ENCODE data around the gene PPP6C. TPM values are rescaled to one million over a fixed set of nuclear protein-coding genes. Genes with fewer than 3 reads are reported as not detected.
A peak's percentile ranks its signal among the peaks of the same experiment; 100 is the strongest.
"Not testable (repeated sequence)": the region's sequence is repeated elsewhere in the genome, so short reads cannot be mapped to it uniquely, and the experiment has no call there.

Gene PPP6C
- total RNA-seq (19.9 TPM), polyA plus RNA-seq (20.8 TPM)

DNA sequence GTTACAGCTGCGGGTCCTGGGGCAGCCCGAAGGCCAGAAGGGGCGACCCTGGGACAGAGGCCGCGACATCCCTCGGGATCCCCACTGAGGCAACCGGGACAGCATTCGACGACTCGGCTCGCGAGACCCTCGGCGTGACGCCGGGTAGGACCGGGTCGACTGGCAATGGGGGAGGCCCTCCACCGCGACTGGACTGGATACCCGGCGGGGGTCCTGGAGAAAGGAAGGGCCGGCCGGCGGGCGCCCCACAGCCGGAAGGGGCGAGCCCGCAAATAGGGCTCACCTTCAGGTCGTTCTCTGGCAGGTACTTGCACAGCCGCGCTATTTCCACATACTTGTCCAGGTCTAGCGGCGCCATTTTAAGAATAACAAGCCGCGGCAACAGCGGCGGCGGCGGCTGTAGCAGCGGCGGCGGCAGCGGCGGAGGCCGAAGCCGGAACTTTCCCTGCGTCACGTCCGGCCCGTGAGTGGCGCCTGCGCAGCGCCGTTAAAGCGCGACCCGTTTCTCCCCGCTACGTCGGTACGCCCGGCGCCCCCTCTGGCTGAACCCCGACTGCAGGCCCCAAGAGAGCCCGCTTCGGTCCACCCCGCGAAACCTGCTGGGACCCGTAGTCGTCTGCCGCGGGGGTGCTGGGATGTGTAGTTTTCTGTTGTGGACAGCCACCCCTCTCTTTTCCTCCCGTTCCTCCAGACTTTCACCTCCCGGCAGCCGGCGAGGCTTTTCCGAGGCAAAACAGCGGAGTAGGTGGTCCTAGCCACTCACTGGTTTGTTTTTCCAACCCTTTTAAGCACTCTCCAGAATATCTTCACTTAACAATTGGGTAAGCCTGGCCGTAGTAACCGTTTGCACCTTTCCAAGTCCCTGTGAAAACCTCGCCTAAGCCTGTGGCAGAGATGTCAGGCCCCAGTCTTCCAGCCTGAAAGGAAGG, at the start of gene PPP6C:
PPP6C (minus strand) TSS at position 443 of the 929 bp plus-strand sequence; CDS start at position 358, 85 bp downstream.
- DNase-seq (ENCODE audit: extremely low spot score) = peak; percentile 90
- Histone ChIP-seq H3K36me3 (ENCODE audit: insufficient read depth) (no peaks in the 10 kb centered on the region), H3K4me1 (ENCODE audit: insufficient read depth) (no peaks in the 10 kb centered on the region), H3K4me3 (ENCODE audit: low read depth, low read length) (peak within 1 kb of the TSS; percentile 96), H3K27ac (ENCODE audit: low read depth) (peak within 1 kb of the TSS; percentile 95)
- under 1% methylated on average over 82 of the region's 82 CpGs for WGBS

DNA sequence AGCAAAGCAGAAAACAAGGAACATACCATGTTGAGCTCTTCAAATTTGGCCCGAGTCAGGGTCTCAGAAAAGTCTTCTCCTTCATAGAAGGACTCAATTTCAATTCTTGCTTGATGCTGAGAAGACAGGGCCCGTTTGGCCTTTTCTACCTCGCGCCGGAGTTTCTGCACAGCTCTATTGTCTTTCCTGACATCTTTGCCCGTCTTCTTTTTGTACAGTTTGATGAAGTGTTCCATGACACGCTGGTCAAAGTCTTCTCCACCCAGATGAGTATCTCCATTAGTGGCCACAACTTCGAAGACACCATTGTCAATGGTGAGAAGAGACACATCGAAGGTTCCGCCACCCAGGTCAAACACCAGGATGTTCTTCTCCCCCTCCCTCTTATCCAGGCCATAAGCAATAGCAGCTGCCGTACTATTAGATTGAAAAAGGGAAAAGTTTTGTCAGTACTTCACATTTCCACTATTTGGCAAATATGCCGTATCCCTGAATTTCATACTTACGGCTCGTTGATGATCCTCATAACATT, 49.4 kb upstream of the PPP6C start:
- H3K4me1 ChIP-seq (ENCODE audit: insufficient read depth) = no peaks in the 10 kb centered on the region
- DNase-seq (ENCODE audit: extremely low spot score) = no peak
- H3K27ac ChIP-seq (ENCODE audit: low read depth) = no peak overlapping the region
- WGBS = 91% methylated on average over 14 of the region's 14 CpGs
- H3K4me3 ChIP-seq (ENCODE audit: low read depth, low read length) = no peak overlapping the region
- H3K36me3 ChIP-seq (ENCODE audit: insufficient read depth) = no peaks in the 10 kb centered on the region

DNA sequence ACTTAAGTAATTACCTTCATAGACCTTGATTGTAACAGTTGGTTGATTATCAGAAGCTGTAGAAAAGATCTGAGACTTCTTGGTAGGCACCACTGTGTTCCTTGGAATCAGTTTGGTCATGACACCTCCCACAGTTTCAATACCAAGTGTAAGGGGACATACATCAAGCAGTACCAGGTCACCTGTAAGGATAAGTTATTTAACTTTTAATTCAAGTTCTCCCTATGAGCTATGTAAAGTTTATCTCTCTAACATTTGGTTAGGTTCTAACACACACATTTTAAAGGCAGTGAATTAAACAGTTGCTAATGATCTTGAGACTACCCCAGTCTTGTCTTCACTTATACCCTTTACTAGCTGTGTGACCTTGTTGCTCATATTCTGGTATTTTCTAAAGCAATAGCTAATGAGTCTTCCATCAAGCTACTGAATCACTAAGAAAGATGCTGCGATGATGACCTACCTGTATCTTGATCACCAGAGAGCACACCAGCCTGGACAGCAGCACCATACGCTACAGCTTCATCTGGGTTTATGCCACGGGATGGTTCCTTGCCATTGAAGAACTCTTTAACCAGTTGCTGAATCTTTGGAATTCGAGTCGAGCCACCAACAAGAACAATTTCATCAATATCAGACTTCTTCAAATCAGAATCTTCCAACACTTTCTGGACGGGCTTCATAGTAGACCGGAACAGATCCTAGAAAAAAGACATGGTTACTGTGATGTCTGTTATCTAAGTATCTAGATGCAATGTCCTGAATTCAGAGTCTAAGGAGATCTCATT, 48.7 kb upstream of the PPP6C start:
- Histone ChIP-seq H3K27ac (ENCODE audit: low read depth) (no peak overlapping the region), H3K4me3 (ENCODE audit: low read depth, low read length) (no peak overlapping the region), H3K4me1 (ENCODE audit: insufficient read depth) (no peaks in the 10 kb centered on the region), H3K36me3 (ENCODE audit: insufficient read depth) (no peaks in the 10 kb centered on the region)
- 87% methylated on average over 7 of the region's 7 CpGs for WGBS
- no peak for DNase-seq (ENCODE audit: extremely low spot score)

DNA sequence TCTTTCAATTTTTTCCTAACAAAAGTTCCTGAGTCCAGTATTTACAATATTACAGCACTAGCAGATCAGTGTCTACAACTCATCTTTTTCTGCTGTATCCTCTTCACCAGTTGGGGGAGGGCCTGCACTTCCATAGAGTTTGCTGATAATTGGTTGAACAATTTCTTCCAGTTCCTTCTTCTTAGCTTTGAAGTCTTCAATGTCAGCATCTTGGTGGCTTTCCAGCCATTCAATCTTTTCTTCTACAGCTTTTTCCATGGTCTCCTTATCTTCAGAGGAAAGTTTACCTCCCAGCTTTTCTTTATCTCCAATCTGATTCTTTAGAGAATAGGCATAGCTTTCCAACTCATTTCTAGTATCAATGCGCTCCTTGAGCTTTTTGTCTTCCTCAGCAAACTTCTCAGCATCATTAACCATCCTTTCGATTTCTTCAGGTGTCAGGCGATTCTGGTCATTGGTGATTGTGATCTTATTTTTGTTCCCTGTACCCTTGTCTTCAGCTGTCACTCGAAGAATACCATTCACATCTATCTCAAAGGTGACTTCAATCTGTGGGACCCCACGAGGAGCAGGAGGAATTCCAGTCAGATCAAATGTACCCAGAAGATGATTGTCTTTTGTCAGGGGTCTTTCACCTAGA, 47.0 kb upstream of the PPP6C start:
- not testable (repeated sequence) for H3K4me1 ChIP-seq (ENCODE audit: insufficient read depth); H3K4me3 ChIP-seq (ENCODE audit: low read depth, low read length); DNase-seq (ENCODE audit: extremely low spot score); H3K36me3 ChIP-seq (ENCODE audit: insufficient read depth); H3K27ac ChIP-seq (ENCODE audit: low read depth)
- WGBS = 79% methylated on average over 5 of the region's 5 CpGs

DNA sequence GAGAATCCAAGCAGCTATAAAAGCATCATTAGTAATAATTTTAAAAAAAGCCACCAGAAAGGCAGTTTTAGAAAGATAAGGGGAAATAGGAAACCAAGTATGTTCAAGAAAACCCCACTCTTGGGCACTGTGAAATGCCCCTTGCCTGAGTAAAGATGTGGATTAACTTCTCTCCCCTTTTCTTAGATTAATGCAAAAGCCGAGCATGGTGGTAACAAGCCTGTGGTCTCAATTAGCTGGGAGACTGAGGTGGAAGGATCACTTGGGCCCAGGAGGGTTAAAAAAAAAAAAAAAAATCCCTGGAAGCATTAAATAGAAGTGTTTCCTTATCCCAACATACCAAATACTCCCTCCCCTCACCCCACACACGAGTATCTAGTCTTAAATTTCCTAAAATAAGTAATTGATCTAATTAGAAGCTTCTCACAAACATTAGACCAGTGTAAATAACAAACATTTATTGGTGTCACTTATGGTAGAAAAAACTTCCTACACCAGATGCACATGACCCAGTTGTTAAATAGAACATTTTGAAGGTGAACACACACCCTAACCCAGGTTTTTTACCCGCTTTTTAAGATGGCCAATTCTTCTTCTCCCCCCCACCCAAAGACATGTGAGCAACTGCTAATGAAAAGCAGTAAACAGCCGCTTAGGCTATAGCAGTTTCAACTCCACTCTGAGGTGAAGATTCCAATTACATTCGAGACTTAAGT, 46.4 kb upstream of the PPP6C start:
- 57% methylated on average over 5 of the region's 5 CpGs for WGBS
- no peak for DNase-seq (ENCODE audit: extremely low spot score)
- Histone ChIP-seq H3K27ac (ENCODE audit: low read depth) (no peak overlapping the region), H3K4me3 (ENCODE audit: low read depth, low read length) (no peak overlapping the region), H3K4me1 (ENCODE audit: insufficient read depth) (no peaks in the 10 kb centered on the region), H3K36me3 (ENCODE audit: insufficient read depth) (no peaks in the 10 kb centered on the region)

DNA sequence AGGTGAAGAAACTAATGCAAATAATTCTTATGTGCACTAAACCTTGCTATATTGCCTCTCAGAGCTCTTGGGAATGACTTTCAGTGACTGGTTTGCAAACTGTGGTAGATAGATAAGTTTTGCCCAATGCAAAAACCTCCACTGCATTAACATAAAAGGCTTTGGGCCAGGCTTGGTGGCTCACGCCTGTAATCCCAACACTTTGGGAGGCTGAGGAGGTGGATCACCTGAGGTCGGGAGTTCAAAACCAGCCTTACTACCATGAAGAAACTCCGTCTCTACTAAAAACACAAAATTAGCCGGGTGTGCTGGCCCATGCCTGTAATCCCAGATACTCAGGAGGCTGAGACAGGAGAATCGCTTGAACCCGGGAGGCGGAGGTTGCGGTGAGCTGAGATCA, 44.5 kb upstream of the PPP6C start:
- not testable (repeated sequence) for H3K36me3 ChIP-seq (ENCODE audit: insufficient read depth); DNase-seq (ENCODE audit: extremely low spot score); H3K27ac ChIP-seq (ENCODE audit: low read depth); H3K4me3 ChIP-seq (ENCODE audit: low read depth, low read length); H3K4me1 ChIP-seq (ENCODE audit: insufficient read depth)
- WGBS = 92% methylated on average over 8 of the region's 8 CpGs

DNA sequence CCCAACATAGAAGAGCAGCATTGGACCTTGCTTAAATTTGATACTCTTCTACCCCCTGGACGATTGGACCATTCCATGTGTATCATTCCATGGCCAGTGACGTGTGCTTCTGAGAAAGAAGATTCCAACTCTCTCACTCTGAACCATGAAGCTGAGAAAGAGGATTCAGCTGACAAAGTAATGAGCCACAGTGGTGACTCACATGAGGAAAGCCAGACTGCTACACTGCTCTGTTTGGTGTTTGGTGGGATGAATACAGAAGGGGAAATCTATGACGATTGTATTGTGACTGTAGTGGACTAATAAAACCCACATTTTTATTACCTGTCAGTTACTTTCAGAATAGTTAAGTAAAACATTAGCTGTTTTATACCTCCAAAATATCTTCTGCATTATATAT, 44.1 kb upstream of the PPP6C start:
- no peak overlapping the region for H3K4me3 ChIP-seq (ENCODE audit: low read depth, low read length)
- H3K36me3 ChIP-seq (ENCODE audit: insufficient read depth) = no peaks in the 10 kb centered on the region
- H3K4me1 ChIP-seq (ENCODE audit: insufficient read depth) = no peaks in the 10 kb centered on the region
- H3K27ac ChIP-seq (ENCODE audit: low read depth) = no peak overlapping the region
- WGBS = 47% methylated on average over 3 of the region's 3 CpGs
- no peak for DNase-seq (ENCODE audit: extremely low spot score)

DNA sequence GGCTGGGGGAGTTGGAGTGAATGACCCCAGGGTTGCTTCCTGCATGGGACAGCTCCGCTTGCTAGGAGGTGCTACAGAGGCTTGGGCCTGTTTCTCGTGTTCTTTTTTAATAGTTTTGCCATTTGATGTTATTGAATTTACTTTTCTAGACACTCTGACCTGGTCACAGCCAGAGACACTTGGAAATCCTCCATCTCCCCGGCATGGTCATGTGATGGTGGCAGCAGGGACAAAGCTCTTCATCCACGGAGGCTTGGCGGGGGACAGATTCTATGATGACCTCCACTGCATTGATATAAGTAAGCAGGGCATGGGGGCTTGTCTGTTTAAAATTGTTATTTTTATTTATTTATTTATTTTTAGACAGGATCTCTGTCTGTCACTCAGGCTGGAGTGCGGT, 38.2 kb upstream of the PPP6C start:
- DNase-seq (ENCODE audit: extremely low spot score) = no peak
- H3K27ac ChIP-seq (ENCODE audit: low read depth) = no peak overlapping the region
- no peak overlapping the region for H3K4me3 ChIP-seq (ENCODE audit: low read depth, low read length)
- no peaks in the 10 kb centered on the region for H3K4me1 ChIP-seq (ENCODE audit: insufficient read depth)
- 96% methylated on average over 6 of the region's 6 CpGs for WGBS
- H3K36me3 ChIP-seq (ENCODE audit: insufficient read depth) = no peaks in the 10 kb centered on the region

DNA sequence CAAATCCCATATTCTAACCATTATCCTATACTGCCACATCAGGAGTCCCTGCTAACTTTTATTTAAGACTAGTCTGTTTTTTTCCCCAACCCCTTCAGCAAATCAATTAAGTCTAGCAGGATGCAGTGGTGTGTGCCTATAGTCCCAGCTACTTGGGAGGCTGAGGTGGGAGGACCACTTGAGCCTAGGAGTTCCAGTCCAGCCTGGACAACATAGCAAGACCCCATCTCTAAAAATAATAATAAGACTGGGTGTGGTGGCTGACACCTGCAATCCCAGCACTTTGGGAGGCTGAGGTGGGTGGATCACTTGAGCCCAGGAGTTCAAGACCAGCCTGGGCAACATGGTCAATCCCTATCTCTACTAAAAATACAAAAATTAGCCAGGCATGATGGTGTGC, 35.3 kb upstream of the PPP6C start:
- H3K36me3 ChIP-seq (ENCODE audit: insufficient read depth) = not testable (repeated sequence)

DNA sequence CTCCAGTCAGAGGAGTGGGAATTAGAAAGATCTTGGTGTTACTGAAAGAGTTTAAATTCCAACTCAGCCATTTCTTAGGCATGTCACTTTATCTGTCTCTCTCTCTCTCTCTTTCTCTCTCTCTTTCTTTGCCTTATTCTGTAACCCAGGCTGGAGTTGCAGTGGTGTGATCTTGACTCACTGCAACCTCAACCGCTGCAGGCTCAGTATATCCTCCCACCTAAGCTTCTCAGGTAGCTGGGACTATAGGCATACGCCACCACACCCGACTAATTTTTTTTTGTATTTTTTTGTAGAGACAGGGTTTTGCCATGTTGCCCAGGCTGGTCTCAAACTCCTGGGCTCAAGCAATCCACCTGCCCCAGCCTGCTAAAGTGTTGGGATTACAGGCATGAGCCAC, 29.0 kb upstream of the PPP6C start:
- Histone ChIP-seq H3K4me3 (ENCODE audit: low read depth, low read length) (no peak overlapping the region), H3K36me3 (ENCODE audit: insufficient read depth) (peaks cover 1% of the 10 kb centered on the region), H3K4me1 (ENCODE audit: insufficient read depth) (no peaks in the 10 kb centered on the region), H3K27ac (ENCODE audit: low read depth) (no peak overlapping the region)
- DNase-seq (ENCODE audit: extremely low spot score) = no peak
- 97% methylated on average over 3 of the region's 3 CpGs for WGBS

More for the DNA sequence above, 35.3 kb upstream of the PPP6C start:
- not testable (repeated sequence) for H3K4me3 ChIP-seq (ENCODE audit: low read depth, low read length); H3K4me1 ChIP-seq (ENCODE audit: insufficient read depth); H3K27ac ChIP-seq (ENCODE audit: low read depth); DNase-seq (ENCODE audit: extremely low spot score)

DNA sequence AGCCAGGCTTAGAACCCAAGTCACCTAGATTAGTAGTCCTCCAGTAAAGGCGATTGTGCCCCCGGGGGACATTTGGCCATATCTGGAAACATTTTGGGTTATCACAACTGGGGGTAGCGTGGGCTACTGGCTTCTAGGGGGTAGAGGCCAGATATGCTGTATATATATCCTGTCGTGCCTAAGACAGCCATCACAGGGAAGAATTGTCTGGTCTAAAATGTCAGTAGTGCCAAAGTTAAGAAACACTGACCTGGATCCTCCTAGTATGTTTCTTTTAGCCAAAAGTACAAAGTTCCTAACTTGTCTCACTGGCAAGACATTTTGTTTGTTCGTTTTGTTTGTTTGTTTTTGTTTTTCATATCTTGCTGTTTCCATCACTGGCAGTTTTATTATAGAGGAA, 24.6 kb upstream of the PPP6C start:
- Histone ChIP-seq H3K27ac (ENCODE audit: low read depth) (no peak overlapping the region), H3K36me3 (ENCODE audit: insufficient read depth) (peaks cover 2% of the 10 kb centered on the region), H3K4me1 (ENCODE audit: insufficient read depth) (no peaks in the 10 kb centered on the region), H3K4me3 (ENCODE audit: low read depth, low read length) (no peak overlapping the region)
- 83% methylated on average over 5 of the region's 5 CpGs for WGBS
- DNase-seq (ENCODE audit: extremely low spot score) = no peak

DNA sequence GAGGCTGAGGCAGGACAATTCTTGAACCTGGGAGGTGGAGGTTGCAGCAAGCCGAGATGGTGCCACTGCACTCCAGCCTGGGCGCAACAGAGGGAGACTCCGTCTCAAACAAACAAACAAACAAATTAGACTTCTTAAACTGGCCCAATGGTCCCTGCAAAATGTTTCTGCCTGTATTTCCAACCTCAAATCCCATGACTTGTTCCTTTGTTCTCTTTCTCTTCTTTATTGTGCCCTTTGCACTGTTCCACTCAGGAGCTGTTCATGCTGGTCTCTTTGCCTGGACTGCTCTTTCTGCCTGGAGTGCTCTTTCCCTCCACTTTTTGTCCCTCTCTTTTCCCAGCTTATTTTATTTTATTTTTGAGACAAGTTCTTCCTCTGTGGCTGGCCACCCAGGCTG, 14.9 kb upstream of the PPP6C start:
- WGBS = 81% methylated on average over 3 of the region's 3 CpGs
- Histone ChIP-seq H3K4me3 (ENCODE audit: low read depth, low read length) (no peak overlapping the region), H3K4me1 (ENCODE audit: insufficient read depth) (no peaks in the 10 kb centered on the region), H3K36me3 (ENCODE audit: insufficient read depth) (peaks cover 5% of the 10 kb centered on the region), H3K27ac (ENCODE audit: low read depth) (no peak overlapping the region)
- no peak for DNase-seq (ENCODE audit: extremely low spot score)

Data from urinary bladder (tissue), 4 donors.